Kidney glomerular epithelial cell (primary cell): ENCODE results near the gene LARGE1.

ENCODE experiments used
- DNase-seq: peaks from one replicate; lab custom pipeline; 2025; lab: John Stamatoyannopoulos, UW

Gene LARGE1

DNA sequence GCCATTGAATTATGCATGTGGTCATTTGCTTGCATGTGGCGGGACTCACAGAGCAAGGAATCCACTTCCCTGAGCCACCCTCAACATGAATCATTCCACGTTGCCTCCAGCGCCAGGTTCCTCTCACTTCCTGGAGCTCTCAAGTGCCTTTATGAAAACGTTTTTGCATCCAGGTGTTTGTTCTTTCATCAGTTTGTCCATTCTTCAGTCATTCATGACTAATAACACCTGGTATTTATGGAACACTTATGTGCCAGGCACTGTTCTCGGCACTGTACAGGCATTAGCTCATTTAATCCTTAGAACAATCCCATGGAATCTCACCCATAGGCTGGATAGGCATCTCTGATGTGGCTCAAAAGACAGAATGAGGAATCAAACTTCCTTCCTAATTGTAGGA is 606.0 kb downstream of the LARGE1 start:
- no peak for DNase-seq

DNA sequence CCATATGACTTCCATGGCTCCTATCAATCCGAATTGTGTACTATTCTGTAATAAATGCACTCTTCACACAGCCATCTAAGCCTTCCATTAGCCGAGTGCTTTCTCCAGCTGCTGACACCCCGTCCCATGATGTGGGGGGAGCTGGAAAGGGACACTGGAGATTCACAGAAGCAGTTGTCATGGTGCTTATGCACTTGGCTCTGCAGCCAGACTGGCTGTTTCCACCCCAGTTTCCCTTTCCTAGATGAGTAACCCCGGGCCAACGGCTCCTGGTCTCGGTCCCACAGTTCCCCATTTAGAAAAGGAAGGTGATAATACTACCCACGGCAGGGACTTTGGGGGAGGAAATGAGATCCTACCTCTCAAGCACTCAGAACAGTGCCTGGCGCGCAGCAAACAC is 617.2 kb downstream of the LARGE1 start:
- DNase-seq = no peak

DNA sequence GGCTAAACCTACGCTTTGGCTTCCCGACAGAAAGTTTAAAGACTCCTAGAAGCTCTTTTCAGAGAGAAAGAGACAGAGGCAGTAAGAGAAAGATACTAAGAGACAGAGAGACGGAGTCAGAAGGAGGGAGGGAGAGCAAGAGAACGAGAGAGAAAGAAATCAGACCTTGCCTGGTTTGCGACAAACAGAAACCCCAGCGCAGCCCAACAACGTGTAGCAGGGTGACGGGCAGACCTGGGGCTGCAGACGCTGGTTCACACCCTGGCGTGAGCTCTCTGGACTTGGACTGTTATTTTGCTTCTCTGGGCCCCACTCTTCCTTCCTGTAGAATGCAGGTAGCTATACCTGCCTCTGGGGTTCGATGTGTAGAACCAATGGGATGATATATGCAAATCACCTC is 617.7 kb downstream of the LARGE1 start:
- no peak for DNase-seq

DNA sequence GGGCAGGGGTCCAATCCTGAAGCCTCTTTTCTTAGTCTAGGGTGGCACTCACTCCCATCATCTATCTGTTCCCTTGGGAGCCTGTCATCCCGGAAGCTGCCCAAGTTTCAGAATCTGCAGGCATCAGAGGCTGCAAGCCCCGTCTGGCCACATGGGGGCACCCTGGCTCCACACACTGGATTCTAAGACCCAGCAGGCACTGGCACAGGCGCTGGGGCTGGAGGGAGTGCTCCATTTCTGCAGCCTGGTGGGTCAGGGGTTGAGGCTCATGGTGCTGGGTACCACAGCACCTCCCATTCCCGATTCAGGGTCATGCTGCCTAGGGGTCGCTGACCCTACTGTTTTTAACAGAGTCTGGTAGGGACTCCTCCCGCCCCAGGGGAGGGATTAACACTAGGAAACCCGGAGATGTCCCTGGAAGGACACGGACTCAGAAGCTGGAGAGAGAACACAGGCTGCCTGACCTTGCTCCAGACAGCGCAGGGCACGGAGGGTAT is 618.2 kb downstream of the LARGE1 start:
- DNase-seq = peak; percentile 58

DNA sequence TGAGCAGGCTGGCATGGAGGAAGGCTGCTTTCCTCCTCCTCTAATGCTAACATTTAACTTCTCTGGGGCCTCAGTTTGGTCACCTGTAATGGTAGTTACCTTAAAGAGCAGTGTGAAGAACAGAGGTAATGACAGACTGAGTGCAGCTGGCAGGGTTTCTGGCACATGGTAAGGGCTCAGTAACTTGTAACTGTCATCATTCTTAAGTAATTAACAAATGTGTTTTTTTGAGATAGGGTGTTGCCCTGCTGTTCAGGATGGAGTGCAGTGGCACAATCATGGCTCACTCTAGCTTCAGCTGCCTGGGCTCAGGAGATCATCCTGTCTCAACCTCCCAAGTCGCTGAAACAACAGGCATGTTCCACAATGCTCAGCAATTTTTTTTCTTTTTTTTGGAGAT is 620.1 kb downstream of the LARGE1 start:
- no peak for DNase-seq

DNA sequence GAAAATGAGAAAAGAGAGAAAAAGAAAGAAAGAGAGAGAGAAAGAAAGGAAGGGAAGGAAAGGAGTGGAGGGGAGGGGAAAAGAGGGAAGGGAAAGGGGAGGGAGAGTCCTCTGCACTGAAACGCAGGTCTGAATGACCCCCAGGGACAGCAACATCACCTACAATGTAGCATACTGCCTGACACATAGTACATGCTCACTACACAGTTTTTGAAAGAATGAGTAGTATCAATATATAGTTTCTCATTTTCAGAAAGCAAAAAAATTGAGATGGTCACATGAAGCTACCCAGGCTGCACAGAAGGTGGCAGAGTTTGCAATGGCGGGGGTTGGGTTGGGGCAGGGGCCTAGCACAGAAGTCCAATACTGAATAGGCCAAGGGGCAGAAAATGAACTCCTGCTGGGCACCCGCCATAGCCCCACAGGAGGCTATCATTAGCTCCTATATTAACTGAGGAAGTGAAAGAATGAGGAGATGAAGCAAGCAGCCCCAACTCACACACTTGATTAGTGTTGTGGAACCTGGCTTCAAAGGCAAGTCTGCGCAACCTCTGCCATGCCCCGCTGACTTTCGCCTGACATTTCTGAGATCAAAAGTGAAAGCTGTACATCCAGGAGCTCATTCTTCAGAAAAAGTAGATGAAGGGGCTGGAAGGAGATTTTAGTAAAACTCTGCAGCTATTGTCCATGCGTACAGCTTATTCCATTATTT is 620.9 kb downstream of the LARGE1 start:
- DNase-seq = peak; percentile 76

DNA sequence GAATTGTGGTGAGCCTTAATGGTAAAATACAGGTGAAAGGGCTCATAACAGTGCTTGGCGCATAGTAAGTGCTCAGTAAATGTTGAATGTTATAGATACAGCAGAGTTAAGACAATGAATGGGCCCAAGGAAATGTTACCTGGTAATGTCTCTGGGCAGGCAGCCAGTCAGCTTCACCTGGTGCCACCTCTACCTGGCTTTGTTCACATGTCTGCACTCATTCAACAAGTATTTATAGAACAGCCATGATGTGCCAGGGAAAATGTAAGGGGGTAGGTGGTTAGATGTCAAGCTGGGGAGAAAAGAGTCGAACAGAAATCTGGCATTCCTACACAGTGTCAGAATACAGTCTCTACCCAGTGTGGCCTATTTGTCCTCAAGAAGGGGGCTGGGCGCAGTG is 623.3 kb downstream of the LARGE1 start:
- no peak for DNase-seq

DNA sequence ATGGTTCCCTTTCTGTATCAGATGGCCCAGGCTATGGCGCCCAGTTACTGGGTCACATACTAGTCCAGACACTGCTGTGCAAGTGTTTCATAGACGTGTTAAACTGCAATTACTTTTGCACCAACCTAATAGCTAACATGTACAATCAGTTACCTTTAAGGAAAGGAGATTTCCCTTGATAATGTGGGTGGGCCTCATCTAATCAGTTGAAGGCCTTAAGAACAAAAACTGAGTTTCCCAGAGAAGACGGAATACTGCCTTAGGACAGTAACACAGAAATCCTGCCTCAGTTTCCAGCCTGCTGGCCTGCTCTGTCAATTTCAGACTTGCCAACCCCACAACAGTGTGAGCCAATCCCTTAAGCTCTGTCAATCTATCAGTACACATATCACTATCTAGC is 632.2 kb downstream of the LARGE1 start:
- DNase-seq = no peak

DNA sequence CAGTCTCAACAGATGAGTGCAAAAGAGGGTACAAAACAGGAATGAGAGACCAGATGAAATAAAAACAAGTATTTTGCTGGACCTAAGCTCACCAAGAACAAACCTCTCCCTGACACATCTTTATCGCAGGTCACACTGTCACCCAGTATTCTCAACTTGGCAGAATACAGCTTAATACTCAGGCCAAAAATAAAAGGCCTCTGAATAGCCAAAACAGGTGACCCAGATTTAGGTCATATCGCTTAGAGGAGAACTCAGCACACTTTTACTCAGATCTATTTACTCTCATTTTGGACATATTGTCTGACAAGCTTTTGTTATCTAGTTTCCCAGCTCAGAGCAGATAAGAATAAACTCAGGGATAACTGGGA is 645.2 kb downstream of the LARGE1 start:
- DNase-seq = no peak

DNA sequence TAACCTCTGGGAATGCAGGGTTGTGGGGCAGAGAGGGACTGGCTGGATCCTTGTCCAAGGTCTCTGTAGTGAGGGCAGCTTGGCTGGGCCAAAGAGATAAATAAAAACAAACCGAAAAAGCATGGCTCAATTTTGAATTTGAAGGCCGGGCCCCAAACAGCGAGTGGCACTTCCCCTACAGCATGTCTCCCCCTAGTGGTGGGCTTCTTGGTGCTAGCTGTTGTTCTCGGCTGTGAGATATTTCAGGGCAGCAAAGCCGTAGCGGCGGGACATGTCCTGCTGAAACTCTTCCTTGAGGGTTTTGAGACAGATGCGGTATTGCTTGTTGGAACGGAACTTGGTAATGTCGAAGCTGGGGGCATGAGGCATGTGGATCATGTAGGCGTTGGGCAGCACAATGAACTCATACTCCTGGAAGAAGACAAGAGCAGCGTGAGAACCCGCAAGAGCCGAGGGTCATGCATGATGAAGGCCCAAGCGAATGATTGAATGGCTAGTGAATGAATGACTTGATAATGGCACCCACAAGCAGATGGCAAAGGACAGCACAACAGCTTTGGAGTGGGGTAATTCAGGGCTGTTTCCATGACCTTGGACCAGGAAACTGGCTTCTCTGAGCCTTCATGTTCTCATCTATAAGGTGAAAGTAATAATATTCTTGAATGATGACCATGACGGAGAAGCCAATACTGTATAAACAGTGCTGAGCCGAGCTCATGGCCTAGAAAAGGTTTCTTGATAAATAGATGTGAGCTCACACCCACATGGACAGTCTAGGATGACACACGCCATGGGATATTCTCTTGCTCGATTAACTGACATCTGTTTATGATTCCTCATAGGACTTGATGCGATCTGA is 645.8 kb downstream of the LARGE1 start:
- no peak for DNase-seq

DNA sequence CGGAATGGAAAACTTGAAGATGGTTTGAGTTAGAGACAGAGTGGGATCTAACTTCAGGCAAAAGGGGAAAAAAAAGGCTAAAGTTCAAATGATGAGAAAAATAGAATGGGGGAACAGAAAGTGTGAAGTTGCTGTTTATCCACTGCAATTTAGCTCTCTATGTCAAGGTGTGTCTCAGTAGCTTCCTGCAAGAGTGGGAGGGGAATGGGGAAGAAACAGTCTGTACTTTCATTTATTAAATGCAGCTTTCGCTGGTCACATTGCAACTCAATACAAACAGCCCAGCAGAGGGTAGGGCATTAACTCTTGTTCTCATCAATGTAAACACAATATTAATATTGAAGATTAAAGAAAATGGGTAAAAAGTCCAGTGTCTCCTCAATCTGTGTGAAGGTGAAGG is 647.4 kb downstream of the LARGE1 start:
- no peak for DNase-seq

DNA sequence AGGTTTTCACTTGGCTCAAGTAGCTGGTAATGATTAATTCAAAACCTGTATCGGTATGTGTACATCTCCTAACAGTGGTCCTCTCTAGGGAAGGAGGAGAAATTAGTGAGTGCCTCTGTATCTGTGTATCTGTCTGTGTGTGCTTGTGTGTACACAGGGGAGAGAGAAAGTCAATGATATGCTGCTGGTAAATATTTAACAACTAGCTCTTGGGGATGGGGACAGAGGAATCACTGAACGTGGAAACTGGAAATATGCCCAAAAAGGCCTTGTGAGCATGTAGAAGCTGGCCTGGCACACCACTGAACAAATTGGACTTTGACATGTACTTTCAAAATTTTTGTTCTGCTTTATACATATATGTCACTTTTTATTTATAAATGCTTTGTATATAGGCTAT is 648.1 kb downstream of the LARGE1 start:
- no peak for DNase-seq

DNA sequence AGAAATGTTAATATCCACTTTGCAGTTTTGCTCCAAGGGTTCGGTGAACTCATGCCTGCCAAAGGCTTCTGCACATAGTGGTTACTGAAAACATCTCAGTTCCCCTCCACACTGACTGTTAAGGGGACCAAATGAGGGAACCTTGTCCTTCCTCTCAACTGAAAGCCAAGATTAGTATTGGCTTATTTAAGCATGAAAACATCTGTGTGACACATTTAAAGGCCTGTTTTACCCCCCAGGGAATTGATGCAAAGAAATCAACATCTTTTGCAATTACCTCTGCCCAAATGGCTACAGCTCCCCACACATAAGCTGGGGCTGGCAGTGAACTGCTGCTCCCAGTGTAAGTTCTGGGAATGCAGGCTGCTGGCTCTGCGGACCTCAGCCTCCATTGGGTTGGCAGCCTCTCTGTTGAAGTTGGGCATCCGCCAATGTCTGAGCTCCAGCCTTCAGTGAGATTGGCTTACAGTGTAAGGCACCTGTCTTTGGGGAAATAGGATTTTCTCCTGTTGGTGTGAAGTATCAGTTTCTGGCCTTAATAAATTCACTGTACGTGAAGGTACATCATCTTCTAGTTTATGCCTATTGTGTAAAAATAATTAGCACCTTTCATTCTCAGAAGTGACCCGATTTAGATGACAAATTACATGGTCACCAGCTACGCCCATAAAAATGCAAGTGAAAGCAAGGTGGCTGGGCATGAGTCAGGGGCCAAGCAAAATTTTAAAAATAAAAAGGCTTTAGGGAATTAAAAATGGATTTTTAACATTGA is 648.7 kb downstream of the LARGE1 start:
- peak; percentile 2 for DNase-seq

DNA sequence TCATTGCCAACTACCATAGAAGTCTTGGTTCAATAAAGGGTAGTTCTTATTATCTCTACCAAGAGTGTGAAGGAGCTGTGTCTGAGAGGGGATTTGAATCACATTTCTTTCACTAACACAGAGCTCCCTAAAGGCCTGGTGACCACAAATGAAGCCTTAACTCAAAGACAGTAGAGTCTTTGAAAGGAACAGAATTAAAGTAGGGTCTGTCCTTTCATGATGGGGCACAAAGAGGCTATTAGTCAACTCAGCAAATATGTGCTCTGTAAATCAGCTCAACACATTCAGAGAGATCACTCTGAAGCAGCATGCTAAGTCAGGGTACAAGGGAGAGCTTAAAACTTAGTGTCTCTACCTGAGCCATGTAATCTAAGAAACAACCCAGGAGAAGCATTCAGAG is 649.7 kb downstream of the LARGE1 start:
- DNase-seq = no peak

DNA sequence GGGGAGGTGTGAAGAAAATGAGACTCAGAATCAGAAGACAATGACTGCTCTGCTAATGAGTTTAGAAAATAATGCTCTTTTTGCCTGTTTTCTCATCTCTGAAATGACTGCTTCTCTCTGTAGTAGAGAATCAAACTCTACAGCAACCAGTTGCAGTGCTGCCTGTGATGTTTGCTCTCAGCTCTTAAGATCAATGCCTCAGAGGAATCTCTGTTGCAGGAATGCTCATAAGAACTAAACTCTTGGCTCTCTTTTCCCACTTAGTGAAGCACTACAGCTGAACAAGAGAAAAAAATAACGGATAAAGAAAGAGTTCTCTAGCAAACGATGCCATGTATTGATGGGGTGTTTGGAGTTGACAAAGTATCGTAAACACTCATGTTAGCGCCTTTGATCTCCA is 658.6 kb downstream of the LARGE1 start:
- no peak for DNase-seq

DNA sequence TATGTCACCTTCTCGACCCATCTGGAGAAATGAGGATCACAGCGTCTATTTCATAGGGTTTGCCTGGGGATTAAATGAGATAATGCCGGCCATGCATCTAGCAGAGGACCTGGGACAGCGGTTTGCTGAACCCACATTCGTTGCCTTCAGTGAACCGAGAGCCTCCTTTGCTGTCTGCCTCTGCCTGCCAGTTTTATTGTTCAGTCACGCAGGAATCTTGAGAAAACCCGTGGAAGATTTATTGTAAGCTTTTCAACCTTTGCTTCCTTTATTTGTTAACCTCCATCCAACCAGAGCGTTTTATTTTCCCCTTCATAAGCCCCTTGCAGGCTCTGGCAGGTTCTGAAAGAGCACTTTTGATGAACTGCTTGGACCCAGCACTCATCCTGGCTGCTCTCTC is 659.8 kb downstream of the LARGE1 start:
- DNase-seq = no peak

DNA sequence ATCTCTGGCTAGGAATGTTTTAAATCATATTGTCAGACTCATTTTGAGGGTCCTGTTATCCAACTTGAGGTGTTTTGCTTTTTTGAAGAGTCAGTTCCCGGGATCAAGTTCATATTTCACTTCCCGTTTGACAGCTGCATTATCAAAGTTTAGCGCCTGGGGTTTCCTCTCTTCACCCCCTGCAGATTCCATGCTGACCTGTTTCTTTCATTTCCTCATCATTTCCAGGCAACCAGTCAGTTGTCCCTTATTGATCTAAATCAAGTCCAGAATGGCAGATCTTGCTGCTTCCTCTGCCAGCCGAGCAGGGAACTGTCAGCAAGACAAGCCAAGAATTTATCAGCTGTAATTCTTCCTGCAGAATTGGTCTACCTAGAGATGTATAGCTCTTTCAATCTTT is 664.5 kb downstream of the LARGE1 start:
- no peak for DNase-seq

DNA sequence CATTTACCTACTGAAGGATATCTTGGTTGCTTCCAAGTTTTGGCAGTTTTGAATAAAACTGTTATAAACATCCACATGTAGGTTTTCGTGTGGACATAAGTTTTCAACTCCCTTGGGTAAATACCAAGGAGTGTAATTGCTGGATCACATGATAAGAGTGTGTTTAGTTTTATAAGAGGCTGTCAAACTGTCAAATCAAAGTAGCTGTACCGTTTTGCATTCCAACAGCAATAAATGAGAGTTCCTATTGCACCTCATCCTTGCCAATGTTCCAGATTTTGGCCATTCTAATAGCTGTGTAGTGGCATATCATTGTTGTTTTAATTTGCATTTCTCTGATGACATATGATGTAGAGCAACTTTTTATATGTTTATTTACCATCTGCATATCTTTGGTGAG is 671.3 kb downstream of the LARGE1 start:
- DNase-seq = no peak

DNA sequence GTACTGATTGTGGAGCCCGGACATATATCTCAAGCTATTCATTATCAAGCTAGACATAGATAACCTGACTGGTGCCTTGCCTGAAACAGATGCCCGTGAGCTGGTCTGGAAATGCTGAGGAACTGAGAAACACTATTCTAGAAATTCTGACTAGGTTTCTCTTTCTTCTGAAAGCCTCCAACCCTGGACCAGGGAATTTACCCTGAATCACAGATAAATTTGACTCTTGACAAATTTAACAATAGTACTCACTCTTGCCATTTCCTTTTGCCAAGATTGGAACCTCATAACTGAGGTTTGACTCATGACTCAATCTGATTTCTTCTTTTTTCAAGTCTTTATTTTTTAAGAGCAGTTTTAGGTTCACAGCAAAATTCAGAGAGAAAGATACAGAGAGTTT is 672.5 kb downstream of the LARGE1 start:
- no peak for DNase-seq

DNA sequence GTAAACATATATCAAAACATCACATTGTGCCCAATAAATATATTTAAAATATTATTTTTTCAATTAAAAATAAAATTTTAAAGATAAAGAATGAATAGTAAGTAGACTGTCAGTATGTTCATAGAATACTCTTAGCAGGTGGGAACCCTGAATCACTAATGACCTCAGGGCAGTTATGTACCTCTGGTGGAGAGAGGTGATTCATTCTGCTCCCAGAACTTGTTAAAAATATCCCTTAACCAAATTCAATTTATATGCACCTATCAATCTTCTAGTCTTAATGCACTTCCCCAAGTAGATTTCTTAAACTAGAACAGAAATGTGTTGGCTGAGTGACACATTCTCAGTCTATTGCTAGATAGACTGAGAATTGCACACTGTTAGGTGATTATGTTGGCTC is 678.2 kb downstream of the LARGE1 start:
- DNase-seq = no peak

DNA sequence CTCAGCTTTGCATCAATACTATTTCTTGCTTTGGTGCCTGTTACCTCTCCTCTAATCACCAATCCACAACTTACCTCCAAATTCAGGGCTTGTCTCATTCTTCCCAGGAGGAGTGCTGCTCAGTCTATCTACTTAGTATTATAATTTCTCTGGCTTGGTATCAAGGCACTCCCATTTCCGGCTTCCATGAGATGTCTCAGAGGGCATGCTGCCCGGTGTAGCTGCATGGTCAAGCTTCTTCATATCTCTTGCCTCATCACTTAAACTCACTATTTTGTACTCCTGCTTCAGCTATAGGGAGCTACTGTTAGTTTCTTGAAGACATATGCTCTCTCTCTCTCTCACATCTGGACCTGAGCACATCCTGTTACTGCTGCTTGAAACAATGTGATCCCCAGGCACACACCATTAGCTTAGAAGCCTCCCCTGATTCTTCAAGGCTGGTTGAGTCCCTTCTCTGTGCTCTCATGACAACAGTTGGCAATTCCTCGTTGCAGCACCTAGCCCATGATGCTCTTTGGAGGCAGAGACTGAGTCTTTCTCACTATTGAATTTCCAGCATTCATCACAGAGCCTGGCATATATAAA is 679.3 kb downstream of the LARGE1 start:
- DNase-seq = no peak

DNA sequence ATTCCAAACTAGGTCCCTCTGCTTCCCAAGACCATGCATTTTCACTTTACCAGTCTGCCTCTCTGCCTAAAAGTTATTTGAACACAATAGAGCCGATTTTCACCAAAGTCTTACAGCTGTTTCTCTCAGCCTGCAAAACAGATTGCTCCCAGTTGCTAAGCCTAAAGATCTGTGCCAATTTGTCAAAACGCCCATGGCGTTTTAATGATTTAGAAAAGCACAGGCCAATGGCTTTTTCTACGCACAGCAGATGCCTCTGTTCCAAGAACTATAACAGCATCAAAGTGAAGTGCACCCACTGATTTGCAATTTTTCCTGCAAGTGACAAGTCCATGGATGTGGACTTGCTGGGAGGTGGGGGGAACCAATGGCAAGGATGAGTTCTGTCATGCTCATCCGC is 688.2 kb downstream of the LARGE1 start:
- DNase-seq = no peak
